NOMO-1 treated with DMSO at 0.1 percent for 48 hours (cell line): ENCODE results near the gene ICAM1.
"Not testable (repeated sequence)": the region's sequence is repeated elsewhere in the genome, so short reads cannot be mapped to it uniquely, and the experiment has no call there.

Experiments used
- DNase-seq: peaks from one replicate; lab custom pipeline; 2025; ENCODE audit not compliant: unreplicated experiment; lab: John Stamatoyannopoulos, UW

The ICAM1 gene, protein sequence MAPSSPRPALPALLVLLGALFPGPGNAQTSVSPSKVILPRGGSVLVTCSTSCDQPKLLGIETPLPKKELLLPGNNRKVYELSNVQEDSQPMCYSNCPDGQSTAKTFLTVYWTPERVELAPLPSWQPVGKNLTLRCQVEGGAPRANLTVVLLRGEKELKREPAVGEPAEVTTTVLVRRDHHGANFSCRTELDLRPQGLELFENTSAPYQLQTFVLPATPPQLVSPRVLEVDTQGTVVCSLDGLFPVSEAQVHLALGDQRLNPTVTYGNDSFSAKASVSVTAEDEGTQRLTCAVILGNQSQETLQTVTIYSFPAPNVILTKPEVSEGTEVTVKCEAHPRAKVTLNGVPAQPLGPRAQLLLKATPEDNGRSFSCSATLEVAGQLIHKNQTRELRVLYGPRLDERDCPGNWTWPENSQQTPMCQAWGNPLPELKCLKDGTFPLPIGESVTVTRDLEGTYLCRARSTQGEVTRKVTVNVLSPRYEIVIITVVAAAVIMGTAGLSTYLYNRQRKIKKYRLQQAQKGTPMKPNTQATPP

DNA sequence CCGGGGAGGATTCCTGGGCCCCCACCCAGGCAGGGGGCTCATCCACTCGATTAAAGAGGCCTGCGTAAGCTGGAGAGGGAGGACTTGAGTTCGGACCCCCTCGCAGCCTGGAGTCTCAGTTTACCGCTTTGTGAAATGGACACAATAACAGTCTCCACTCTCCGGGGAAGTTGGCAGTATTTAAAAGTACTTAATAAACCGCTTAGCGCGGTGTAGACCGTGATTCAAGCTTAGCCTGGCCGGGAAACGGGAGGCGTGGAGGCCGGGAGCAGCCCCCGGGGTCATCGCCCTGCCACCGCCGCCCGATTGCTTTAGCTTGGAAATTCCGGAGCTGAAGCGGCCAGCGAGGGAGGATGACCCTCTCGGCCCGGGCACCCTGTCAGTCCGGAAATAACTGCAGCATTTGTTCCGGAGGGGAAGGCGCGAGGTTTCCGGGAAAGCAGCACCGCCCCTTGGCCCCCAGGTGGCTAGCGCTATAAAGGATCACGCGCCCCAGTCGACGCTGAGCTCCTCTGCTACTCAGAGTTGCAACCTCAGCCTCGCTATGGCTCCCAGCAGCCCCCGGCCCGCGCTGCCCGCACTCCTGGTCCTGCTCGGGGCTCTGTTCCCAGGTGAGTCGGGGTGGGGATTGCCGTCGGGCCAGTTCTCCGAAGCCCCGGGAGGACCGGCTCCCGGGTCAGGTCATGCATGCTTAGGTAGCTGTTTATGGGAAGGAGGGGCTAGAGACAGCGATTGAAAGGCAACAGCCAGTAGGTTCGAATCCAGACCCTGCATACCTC, at the start of gene ICAM1:
Gene ICAM1, plus strand, starts transcription at position 505 of the 779 bp plus-strand sequence. Its CDS starts 40 bp downstream, at position 545.
- peak; percentile 61 for DNase-seq

DNA sequence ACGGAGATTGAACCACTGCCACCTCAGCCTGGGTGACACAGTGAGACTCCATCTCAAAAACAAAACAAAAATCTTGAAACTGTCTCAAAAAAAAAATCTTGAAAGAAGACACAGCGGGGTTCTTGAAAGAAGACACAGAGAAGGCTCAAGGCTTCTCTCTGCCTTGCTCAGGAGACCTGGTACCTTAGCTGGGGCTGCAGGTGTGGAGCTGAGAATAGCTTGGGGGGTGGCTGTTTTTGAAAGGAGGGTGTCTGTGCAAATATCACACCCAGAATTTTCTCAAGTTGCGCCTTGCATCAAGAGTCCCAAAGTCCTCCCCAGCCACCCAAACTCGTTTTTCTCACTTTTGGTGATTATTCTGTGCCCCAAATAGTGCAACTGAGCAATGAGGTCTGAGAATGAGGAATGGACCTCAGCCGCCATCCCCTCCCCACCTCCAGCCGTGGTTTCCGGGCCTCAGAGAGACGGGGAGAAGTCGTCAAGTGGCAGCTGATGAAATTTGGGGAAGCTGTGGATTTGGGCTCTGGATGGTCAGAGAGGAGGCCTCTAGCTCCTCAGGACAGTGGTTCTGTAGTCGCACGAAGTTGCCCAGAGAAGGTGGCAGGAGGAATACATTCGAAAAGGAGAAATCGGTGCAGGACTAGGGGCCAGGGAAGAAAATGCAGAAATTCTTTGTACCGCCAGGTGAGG, 48.6 kb upstream of the ICAM1 start:
- peak; percentile 27 for DNase-seq

DNA sequence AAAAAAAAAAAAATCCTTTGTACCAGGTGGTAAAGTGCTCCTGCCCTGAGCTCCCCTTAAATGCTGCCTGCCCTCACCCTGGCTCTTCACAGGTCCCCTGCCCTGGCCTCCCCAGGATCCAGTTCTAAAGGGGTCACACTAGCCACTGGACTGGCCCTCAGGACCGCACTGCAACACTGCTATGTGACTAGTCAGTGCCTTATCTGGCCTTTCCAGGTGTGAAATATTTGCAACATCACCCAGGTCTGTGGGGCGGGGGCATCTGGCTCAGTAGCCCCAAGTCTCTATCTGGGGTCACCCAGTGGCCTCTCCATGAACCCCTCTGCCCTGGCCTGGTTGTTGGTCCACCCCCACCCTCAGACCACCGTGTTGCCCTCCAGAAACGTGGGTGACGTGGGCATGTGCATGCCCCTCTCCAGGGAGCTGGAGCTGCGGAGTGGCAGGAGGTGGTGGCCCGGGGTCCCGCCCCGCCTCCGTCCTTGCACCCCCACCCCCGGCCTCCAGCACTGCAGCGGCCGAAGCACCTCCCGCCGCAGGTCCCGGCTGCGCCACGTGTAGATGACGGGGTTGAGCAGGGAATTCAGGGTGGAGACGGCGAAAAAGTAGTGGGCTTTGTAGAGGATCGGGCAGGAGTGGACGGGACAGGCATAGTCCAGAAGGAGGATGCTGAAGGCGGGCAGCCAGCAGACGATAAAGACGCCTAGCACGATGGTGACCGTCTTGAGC, 47.3 kb upstream of the ICAM1 start:
- no peak for DNase-seq

DNA sequence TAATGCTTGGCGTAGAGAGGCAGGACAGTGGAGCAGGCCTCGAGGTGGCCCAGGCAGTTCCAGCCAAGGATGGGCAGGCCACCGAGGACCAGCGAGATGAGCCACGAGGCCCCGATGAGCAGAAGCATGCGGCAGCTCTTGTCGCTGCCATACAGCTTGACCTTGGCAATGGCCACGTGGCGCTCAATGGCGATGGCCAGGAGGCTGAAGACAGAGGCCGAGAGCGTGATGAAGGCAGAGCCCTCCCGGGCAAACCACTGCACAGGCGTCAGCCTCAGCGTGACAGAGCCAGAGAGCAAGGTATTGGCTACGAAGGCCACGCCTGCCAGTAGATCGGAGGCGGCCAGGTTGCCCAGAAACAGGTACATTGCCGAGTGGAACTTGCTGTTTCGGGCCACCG, 46.6 kb upstream of the ICAM1 start:
- DNase-seq, result no peak

DNA sequence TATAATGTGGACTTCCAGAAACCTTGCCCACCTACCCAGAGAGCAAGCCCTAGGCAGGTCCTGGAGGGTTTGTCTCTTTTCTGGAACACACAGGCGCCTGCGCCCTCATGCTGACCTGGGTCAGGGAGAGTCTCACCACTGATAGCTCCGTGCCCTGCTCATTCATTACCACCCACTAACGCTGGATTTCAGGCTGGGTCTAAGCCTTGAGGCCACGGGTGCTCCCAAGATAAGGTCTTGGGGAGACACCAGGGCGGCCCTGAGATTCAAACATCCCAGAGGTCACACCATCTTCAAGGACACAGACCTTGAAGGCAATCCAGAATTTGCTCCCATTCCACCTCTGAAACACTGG, 44.9 kb upstream of the ICAM1 start:
- DNase-seq, result no peak

DNA sequence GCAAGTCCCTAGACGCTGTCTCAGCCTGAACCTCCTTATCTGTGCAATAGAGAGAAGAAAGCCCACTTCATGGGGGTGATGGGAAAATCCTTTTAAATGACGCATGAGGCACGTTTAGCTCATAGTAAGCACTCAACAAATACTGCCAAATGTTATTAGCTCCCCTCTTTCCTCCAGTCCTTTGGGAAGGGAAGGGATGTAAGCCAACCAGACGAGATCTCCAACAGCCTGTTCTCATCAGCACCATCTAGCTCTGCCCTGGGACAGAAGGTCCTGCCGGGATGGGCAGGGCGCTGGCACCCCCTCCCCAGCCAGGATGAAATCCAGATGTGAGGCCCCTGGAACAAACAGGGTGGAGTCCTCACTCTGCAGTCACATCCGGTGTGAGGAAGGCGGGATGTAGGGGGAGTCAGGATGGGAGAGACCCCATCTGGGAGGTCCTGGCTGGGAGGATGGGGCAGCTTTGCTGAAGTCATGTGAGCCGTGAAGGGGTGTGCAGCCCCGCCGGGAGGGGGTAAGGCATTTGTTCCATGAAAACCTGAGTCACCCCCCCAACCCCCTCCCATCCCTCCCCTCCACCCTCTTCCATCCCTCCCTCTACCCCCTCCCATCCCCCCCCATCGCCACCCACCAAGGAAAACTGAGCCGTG, 44.4 kb upstream of the ICAM1 start:
- DNase-seq, result no peak

DNA sequence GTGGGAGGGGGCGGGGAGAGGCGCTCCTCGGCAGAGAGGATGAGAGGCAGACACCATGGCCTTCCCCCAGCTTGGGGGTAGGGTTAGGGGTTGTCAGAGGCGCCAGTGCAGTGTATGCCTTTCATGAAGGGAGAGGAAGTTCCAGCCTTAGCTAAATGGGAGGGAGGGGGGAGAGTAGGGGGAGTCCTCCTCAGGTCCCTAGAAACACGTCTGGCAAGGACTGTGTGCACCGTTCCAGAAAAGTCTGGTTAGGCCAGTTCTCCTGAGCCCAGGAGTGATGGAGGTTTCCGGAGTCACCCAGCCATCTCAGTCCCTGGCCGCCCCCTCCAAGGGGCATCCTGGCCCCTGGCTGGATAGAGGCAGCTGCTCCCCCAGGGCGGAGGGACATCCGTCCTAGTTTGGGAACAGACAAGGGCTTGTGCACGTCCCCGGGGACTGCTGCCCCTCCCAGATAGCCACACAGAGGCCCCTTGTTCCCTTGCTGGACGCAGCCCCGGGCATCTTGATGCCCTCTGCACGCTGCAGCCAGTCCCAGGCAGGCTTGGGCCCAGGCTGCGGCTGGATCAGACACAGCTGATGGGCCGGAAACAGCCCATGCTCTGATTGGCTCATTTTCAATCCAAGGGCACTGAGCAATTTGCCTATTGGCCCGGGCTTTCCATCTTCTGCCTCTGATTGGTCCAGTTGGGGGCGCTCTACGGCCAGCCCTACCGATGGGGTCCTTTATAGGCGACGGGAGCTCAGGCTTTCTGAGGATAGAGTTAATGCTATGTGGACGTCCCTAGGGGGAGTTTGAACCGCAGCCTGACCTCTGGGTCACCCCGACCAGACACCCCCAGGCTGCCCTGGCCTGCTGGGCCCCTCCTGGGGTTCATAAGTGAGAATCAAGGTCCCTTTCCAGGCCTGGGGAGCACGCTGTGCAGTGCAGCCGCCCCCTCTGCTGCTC, 43.6 kb upstream of the ICAM1 start:
- no peak for DNase-seq

DNA sequence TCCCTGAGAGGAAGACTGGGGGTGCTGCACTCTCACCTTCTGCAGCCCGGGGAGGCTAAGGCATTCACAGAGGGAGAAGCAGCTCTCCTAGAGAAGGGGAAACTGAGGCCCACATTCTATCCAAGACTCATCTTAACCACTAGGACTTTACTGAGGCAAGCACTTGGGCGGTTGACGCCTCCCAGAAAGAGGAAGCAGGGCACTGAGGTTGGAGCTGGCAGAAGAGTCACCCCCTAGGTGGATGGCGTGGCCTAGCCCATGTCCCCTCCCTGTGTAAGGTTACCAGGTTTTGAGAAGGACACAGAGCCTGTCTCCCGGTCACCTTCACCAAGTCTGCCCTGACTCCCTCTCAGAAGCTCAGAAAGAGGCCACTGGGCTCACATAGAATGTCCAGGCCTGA, 42.5 kb upstream of the ICAM1 start:
- DNase-seq, result peak; percentile 33

DNA sequence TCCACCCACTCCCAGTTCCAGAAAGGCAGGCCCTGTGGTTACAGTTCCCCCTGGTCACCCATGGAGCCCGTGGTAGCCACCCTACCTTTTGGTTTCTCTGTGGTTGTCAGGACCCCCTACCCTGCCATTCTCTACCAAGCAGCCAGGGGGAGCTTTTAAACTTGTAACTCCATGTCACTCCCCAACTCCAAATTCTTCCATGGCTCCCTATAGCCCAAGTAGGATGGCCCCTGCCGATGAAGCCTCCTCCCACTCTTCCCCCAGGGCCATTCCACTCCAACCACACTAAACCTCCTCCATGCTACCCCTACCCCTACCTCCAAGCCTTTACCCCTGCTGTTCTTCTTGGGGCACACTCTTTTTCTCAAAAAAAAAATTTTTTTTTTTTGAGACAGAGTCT, 42.0 kb upstream of the ICAM1 start:
- DNase-seq, result no peak

DNA sequence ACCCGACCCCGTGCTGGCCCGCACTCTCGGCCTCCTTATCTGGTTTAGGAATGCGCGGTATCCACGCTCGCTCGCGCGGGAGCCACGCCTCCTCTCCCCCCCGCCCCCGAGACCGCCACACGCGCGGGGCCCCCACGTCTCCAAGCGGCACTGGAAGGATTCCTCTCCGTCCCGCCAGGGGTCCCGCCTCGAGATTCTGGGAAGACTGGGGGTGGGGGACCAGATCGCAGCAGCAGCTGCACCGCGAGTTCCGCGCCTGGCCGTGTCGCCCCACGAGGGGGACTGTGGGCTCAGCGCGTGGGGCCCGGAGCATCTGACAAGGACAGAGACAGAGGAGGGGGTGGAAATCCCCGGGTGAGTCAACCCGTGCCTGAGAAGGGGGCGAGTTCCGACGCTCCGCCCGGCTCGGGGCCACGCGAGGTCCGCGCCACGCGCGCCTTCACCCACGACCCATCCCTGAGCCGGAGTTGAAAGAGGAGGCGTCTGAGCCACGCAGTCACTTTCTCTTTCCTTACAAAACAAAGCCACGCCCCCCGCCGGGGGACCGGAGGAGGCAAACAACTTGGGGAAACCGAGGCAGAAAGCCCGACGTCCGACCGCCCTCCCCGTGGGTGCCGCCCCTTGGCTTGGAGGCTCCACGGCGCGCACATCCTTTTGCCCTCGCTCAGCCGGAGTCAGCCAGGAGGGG, 40.6 kb upstream of the ICAM1 start:
- peak; percentile 6 for DNase-seq

DNA sequence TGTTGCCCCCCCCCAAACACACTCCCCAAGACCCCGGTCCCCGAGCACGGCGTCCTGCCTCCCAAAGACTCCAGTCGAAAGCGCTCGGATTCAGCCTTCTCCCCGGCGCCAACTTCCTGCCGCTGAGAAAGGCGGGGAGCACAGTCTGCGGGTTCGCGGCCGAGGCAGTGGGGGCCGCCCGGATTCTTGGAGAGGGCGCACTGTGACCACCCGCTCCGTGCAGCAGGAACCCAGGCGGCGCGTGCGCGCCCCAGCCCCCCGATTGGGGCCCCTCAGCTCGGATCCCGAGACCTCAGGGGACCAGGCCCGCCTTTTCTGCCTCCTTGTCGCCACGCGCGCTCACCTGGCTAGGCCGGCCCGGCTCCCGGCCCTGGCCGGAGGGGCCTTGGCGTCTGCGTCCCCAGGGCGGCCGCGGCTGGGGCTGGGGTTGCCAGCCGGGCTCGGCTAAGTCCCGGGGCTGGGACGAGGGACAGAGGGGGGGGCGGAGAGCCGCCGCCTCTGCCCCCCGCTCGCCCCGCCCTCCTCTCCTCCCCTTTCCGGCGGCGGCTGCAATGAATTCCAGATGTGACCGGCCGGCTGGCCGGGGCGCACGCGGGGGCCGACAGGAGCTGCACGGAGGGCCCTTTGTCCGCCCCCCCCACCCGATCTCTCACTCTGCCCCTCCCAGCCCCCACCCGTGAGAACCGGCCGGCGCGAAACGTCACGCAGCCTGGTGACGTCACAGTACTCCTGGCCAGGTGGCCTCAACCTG, 39.9 kb upstream of the ICAM1 start, which contains the start of gene S1PR2:
Gene S1PR2, minus strand, starts transcription at position 471 of the 751 bp plus-strand sequence. CDS start 6,426 bp downstream, outside the sequence.
- peak; percentile 38 for DNase-seq

DNA sequence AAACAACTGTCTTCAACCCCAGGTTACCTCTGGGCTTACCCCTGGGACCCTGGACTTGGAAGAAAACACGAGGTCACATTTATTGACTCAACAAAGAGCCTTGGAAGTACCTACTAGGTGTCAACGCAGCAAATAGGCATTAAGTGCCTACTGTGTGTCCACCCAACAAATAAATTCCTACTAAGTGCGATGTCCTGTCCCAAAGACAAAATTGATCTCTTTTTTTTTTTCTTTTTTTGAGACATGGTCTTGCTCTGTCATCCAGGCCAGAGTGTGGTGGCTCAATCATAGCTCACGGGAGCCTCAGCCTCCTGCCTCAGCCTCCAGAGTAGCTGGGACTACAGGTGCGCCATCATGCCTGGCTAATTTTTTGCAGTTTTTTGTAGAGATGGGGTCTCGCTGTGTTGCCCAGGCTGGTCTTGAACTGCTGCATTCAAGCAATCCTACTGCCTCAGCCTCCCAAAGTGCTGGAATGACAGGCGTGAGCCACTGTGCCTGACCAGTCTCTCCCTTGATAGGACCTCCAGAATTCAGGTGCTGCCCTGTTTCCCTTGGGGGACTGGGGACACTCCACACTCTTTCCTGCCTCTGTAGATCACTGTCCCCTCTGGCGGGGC, 39.2 kb upstream of the ICAM1 start:
- no peak for DNase-seq

DNA sequence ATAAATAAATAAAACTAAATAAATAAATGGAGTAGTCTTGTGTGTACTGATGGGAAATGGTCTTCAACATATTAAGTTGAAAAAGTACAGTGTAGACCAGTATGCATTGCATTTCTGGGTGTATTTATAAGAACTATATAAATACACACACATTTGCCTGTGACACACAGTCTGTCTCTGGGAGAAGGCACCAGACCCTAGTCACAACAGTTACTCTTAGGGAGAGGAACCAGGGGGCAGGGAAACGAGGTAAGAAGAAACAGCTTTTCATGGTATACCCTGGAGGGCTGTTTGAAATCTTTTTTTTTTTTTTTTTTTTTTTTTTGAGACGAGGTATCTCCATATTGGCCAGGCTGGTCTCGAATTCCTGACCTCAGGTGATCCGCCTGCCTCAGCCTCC, 37.0 kb upstream of the ICAM1 start:
- DNase-seq, result no peak

DNA sequence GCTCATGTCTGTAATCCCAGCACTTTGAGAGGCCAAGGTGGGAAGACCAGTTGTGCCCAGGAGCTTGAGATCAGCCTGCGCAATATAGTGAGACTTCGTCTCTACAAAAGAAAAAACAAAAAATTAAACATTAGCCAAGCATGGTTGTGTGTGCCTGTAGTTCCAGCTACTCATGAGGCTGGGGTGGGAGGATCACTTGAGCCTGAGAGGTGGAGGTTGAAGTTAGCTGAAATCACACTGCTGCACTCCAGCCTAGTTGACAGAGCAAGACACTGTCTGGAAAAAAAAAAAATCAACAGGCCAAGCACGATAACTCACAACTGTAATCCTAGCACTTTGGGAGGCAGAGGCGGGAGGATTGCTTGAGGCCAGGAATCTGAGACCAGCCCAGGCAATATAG, 35.9 kb upstream of the ICAM1 start:
- DNase-seq, result no peak

DNA sequence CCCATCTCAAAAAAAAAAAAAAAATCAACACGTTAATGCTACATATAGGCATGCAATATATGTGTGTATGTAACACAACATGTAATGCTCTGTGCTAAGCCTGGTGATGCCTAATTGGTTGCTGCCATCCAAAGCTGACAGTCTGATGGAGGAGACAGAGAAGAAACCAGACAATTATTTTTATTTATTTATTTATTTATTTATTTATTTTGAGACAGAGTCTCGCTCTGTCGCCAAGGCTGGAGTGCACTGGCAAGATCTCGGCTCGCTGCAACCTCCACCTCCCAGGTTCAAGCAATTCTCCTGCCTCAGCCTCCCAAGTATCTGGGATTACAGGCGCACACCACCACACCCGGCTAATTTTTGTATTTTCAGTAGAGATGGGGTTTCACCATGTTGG, 35.5 kb upstream of the ICAM1 start:
- DNase-seq, result not testable (repeated sequence)

DNA sequence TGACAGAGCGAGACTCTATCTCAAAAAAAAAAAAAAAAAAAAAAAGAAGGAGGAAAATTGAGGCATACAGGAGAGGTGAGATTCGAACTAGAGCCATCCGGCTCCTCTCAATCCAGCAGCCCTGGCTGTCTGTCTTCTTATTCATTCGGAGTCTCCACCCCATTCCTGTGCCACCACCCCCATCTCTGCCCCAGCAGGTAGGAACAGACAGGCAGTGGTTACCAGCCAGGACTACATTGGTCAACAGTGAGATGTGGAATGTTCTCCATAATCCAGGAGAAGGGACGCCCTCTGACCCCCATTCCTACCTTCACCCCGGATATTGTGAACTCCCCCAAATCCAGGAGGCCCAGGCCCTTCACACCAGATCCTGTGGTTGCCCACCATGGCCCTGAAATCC, 33.2 kb upstream of the ICAM1 start:
- no peak for DNase-seq

DNA sequence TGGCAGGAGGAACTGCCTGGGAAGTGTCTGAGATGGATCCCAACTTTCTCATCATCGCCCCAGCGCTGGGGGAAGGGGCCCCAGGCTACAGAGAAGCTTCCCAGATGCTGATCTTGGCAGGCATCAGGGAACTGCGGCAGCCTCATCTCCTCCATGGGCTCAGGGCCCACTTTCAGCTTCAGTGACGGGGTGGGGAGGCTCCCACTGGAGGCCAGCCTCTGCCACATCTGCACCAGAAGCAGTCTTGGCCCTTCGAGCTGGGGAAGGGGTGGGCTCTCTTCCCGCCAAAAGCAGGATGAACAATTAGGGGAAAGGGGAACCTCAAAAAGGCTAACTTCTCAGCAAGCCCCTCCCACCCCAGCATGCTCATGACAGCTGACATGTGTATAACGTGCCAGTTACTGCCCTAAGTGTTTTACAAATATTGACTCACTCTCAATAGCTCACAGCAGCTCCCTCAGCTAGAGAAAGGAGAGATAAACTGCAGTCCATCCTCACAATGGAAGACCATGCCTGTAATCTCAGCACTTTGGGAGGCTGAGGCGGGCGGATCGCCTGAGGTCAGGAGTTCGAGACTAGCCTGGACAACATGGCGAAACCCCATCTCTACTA, 32.6 kb upstream of the ICAM1 start:
- peak; percentile 20 for DNase-seq
